ENCODE data around the gene LGR6. TPM values are rescaled to one million over a fixed set of nuclear protein-coding genes. Genes with fewer than 3 reads are reported as not detected.
"Not testable (repeated sequence)": the region's sequence is repeated elsewhere in the genome, so short reads cannot be mapped to it uniquely, and the experiment has no call there.

The LGR6 gene
- polyA plus RNA-seq, 3 donors: not detected

DNA sequence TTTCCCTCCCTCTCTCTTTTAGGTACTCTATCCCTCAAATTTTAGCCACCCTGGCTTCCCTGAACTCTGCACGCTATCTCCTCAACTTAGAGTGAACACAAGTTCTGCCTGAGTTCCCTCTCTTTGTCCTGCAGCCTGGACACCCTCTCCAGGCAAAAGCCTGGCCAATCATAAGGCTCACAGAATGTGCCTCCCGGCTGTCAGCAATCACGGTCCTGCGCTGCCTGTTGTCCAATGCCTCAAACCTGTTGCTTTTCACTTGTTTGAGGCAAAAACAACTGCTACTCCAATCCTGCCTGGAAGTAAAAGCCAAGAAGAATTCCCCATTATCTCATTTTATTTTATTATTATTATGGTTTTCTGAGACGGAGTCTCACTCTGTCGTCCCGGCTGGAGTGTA, 66.1 kb downstream of the LGR6 start:
- H3K9me3 ChIP-seq (replicated peaks in 1 of 2; ENCODE audit: control insufficient read depth in 1 of 2, insufficient read depth in 1 of 2, low read length in 2 of 2): no peaks in the 10 kb centered on the region
- H3K27ac ChIP-seq (ENCODE audit: low read depth in 1 of 2, low read length in 2 of 2): no peak overlapping the region
- H3K36me3 ChIP-seq (replicated peaks in 1 of 2; ENCODE audit: control insufficient read depth in 1 of 2, insufficient read depth in 2 of 2, low read length in 2 of 2): no peaks in the 10 kb centered on the region
- TF ChIP-seq, protein P1, sequence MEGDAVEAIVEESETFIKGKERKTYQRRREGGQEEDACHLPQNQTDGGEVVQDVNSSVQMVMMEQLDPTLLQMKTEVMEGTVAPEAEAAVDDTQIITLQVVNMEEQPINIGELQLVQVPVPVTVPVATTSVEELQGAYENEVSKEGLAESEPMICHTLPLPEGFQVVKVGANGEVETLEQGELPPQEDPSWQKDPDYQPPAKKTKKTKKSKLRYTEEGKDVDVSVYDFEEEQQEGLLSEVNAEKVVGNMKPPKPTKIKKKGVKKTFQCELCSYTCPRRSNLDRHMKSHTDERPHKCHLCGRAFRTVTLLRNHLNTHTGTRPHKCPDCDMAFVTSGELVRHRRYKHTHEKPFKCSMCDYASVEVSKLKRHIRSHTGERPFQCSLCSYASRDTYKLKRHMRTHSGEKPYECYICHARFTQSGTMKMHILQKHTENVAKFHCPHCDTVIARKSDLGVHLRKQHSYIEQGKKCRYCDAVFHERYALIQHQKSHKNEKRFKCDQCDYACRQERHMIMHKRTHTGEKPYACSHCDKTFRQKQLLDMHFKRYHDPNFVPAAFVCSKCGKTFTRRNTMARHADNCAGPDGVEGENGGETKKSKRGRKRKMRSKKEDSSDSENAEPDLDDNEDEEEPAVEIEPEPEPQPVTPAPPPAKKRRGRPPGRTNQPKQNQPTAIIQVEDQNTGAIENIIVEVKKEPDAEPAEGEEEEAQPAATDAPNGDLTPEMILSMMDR (IDR thresholded peaks at IDR 0.05): no peak
- no peaks in the 10 kb centered on the region for H3K79me2 ChIP-seq (ENCODE audit: insufficient read depth, low read length)
- no peak for DNase-seq
- Mint-ChIP-seq H3K4me3 (no peak overlapping the region), H3K27me3 (ENCODE audit: low read depth in 3 of 3) (peaks cover 15 to 41% (median 15%) of the 10 kb centered on the region in 3 donors), H3K36me3 (no peaks in the 10 kb centered on the region), H3K4me1 (no peaks in the 10 kb centered on the region), H3K9me3 (peaks cover 0 to 2% (median 0%) of the 10 kb centered on the region in 7 donors), H3K27ac (no peak overlapping the region)
- peaks cover 6 to 16% of the 10 kb centered on the region in 2 donors for H3K27me3 ChIP-seq (ENCODE audit: control insufficient read depth in 2 of 2, insufficient read depth in 2 of 2, low read length in 2 of 2)
- H2AFZ ChIP-seq (ENCODE audit: insufficient read depth, low read depth, low read length, poor library complexity, severe bottlenecking): no peak overlapping the region
- no peak overlapping the region for H3K4me3 ChIP-seq (replicated peaks in 1 of 3; ENCODE audit: low read depth in 2 of 3, low read length in 3 of 3)
- H3K9ac ChIP-seq (ENCODE audit: insufficient read depth, low read length, poor library complexity, severe bottlenecking): no peak overlapping the region
- 98% methylated on average over 4 of the region's 7 CpGs for WGBS (ENCODE audit: insufficient coverage)
- no peaks in the 10 kb centered on the region for H4K20me1 ChIP-seq (ENCODE audit: insufficient read depth, low read length)
- intact Hi-C loops (cut with micrococcal nuclease): no loop called here
- H3K4me2 ChIP-seq (replicated peaks; ENCODE audit: extremely low read depth, low read length, poor library complexity, severe bottlenecking): no peak overlapping the region
- H3K4me1 ChIP-seq (ENCODE audit: control insufficient read depth in 1 of 2, insufficient read depth in 2 of 2, low read length in 2 of 2): no peaks in the 10 kb centered on the region

DNA sequence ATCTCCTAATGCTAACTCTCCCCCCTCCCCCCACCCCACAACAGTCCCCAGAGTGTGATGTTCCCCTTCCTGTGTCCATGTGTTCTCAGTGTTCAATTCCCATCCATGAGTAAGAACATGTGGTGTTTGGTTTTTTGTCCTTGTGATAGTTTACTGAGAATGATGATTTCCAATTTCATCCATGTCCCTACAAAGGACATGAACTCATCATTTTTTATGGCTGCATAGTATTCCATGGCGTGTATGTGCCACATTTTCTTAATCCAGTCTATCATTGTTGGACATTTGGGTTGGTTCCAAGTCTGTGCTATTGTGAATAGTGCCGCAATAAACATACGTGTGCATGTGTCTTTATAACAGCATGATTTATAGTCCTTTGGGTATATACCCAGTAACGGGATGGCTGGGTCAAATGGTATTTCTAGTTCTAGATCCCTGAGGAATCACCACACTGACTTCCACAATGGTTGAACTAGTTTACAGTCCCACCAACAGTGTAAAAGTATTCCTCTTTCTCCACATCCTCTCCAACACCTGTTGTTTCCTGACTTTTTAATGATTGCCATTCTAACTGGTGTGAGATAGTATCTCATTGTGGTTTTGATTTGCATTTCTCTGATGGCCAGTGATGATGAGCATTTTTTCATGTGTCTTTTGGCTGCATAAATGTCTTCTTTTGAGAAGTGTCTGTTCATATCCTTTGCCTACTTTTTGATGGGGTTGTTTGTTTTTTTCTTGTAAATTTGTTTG, 67.8 kb downstream of the LGR6 start:
- not testable (repeated sequence) for H3K9me3 Mint-ChIP-seq, H3K27ac Mint-ChIP-seq

More for the DNA sequence above, 67.8 kb downstream of the LGR6 start:
- intact Hi-C loops (cut with micrococcal nuclease); H3K27ac ChIP-seq (ENCODE audit: low read depth in 1 of 2, low read length in 2 of 2); H4K20me1 ChIP-seq (ENCODE audit: insufficient read depth, low read length); H3K9me3 ChIP-seq (replicated peaks in 1 of 2; ENCODE audit: control insufficient read depth in 1 of 2, insufficient read depth in 1 of 2, low read length in 2 of 2); H3K79me2 ChIP-seq (ENCODE audit: insufficient read depth, low read length); H3K36me3 Mint-ChIP-seq; H2AFZ ChIP-seq (ENCODE audit: insufficient read depth, low read depth, low read length, poor library complexity, severe bottlenecking); H3K4me3 Mint-ChIP-seq; H3K36me3 ChIP-seq (replicated peaks in 1 of 2; ENCODE audit: control insufficient read depth in 1 of 2, insufficient read depth in 2 of 2, low read length in 2 of 2); H3K4me1 ChIP-seq (ENCODE audit: control insufficient read depth in 1 of 2, insufficient read depth in 2 of 2, low read length in 2 of 2); H3K4me2 ChIP-seq (replicated peaks; ENCODE audit: extremely low read depth, low read length, poor library complexity, severe bottlenecking); H3K9ac ChIP-seq (ENCODE audit: insufficient read depth, low read length, poor library complexity, severe bottlenecking); H3K4me1 Mint-ChIP-seq; DNase-seq; H3K4me3 ChIP-seq (replicated peaks in 1 of 3; ENCODE audit: low read depth in 2 of 3, low read length in 3 of 3): not testable (repeated sequence)
- WGBS (ENCODE audit: insufficient coverage): no CpG with 5 or more reads among the region's 4 CpGs
- H3K27me3 Mint-ChIP-seq (ENCODE audit: low read depth in 3 of 3): peaks cover 18 to 51% (median 28%) of the 10 kb centered on the region in 3 donors
- H3K27me3 ChIP-seq (ENCODE audit: control insufficient read depth in 2 of 2, insufficient read depth in 2 of 2, low read length in 2 of 2): peaks cover 6 to 29% of the 10 kb centered on the region in 2 donors
